HepG2 (cell line): ENCODE results near the gene LEAP2. TPM values are rescaled to one million over a fixed set of nuclear protein-coding genes. Genes with fewer than 3 reads are reported as not detected.

Source experiments
- ELF1 ChIP-seq: sonication (generic); formaldehyde crosslinking; IDR thresholded peaks from 2 replicates; pipeline ENCODE4 v1.4.0; 2020; ENCODE audit warnings: missing genetic modification reagents
- FOXP1 ChIP-seq, 2 experiments: fragments of 450-650 bp in 1 of 2; IDR thresholded peaks; 2 replicates each; pipeline ENCODE4 v1.6.1; 2017 to 2018; ENCODE audit warnings: antibody characterized with exemption in 1 of 2
- HNRNPLL ChIP-seq: fragments of 200-400 bp; formaldehyde crosslinking; IDR thresholded peaks from 2 replicates; pipeline ENCODE4 v1.6.1; 2017; ENCODE audit warnings: mild to moderate bottlenecking, low read depth, low read length; ENCODE audit not compliant: poor library complexity, severe bottlenecking
- NCOR1 ChIP-seq: fragments of 200-600 bp; sonication (generic); IDR thresholded peaks from 2 replicates; pipeline ENCODE4 v1.7.0; 2017; ENCODE audit warnings: antibody characterized with exemption, low read length, borderline replicate concordance
- NFYC ChIP-seq: IDR thresholded peaks from 2 replicates; pipeline ENCODE4 v1.6.1; 2016; ENCODE audit warnings: missing genetic modification reagents, missing compliant biosample characterization
- NPAS2 ChIP-seq: sonication (generic); formaldehyde crosslinking; IDR thresholded peaks from 2 replicates; pipeline ENCODE4 v1.8.0; 2022; ENCODE audit warnings: mild to moderate bottlenecking, missing genetic modification reagents, borderline replicate concordance
- PCBP2 ChIP-seq: fragments of 200-400 bp; formaldehyde crosslinking; optimal IDR thresholded peaks from 2 replicates; pipeline ENCODE3; 2018; ENCODE audit warnings: low read length, low read depth; ENCODE audit not compliant: poor library complexity, severe bottlenecking
- SAP130 ChIP-seq: IDR thresholded peaks from 2 replicates; pipeline ENCODE4 v1.6.1; 2016; ENCODE audit warnings: low read depth
- TOE1 ChIP-seq: sonication (generic); formaldehyde crosslinking; IDR thresholded peaks from 2 replicates; pipeline ENCODE4 v1.4.0; 2020; ENCODE audit warnings: mild to moderate bottlenecking, missing genetic modification reagents
- ZNF263 ChIP-seq: sonication (generic); formaldehyde crosslinking; IDR thresholded peaks from 2 replicates; pipeline ENCODE4 v1.4.0; 2020; ENCODE audit warnings: missing genetic modification reagents
- ZNF414 ChIP-seq: sonication (generic); formaldehyde crosslinking; IDR thresholded peaks from 2 replicates; pipeline ENCODE4 v1.5.0; 2020; ENCODE audit warnings: missing genetic modification reagents
- ZNF446 ChIP-seq: sonication (generic); formaldehyde crosslinking; IDR thresholded peaks from 2 replicates; pipeline ENCODE4 v1.5.0; 2020; ENCODE audit warnings: mild to moderate bottlenecking, missing genetic modification reagents
- ZNF7 ChIP-seq: IDR thresholded peaks from 2 replicates; pipeline ENCODE4 v1.6.1; 2016; ENCODE audit warnings: missing biosample characterization, missing genetic modification reagents
- ZNF780A ChIP-seq: sonication (generic); formaldehyde crosslinking; IDR thresholded peaks from 2 replicates; pipeline ENCODE4 v1.8.0; 2022; ENCODE audit warnings: mild to moderate bottlenecking, missing genetic modification reagents, moderate library complexity
- polyA plus RNA-seq, 8 experiments: library from polyadenylated mRNA; depleted of rRNA in 3 of 8; stranded (reverse) in 7 of 8; unstranded in 1 of 8; fragments of >200 nt; fragmentation: Illumina TruSeq in 4 of 8; extraction: Trizol in 4 of 8; gene quantifications; 2 replicates each; pipeline versions ENCODE4 v1.2.1 to v1.2.3, GENCODE V29; 2011 to 2016; ENCODE audit warnings: low read depth in 4 of 8, missing spikeins in 1 of 8, mixed read lengths in 1 of 8; ENCODE audit not compliant: insufficient read depth in 1 of 8
- total RNA-seq, 5 experiments: library from RNA; depleted of rRNA; stranded (reverse); fragments of >200 nt; fragmentation: Illumina TruSeq; extraction: Trizol; gene quantifications; 2 replicates each; pipeline ENCODE4 v1.2.3, GENCODE V29; 2016; ENCODE audit warnings: low read depth in 1 of 5
- TF ChIP-seq, protein P1 (sequence below): sonication (generic); formaldehyde crosslinking; IDR thresholded peaks from 2 replicates; pipeline ENCODE4 v1.4.0; 2020; ENCODE audit warnings: missing genetic modification reagents
- TF ChIP-seq, protein P2 (sequence below): sonication (generic); formaldehyde crosslinking; IDR thresholded peaks from 2 replicates; pipeline ENCODE4 v1.9.0; 2021; ENCODE audit warnings: mild to moderate bottlenecking, missing genetic modification reagents
- TF ChIP-seq, protein P3 (sequence below): sonication (generic); formaldehyde crosslinking; IDR thresholded peaks from 2 replicates; pipeline ENCODE4 v1.4.0; 2020; ENCODE audit warnings: missing genetic modification reagents
- TF ChIP-seq, protein P4 (sequence below): sonication (generic); formaldehyde crosslinking; IDR thresholded peaks from 2 replicates; pipeline ENCODE4 v1.5.1; 2020; ENCODE audit warnings: missing genetic modification reagents, mild to moderate bottlenecking, borderline replicate concordance

The LEAP2 gene
- total and polyA plus RNA-seq, 2 of the 13 experiments (the other 11 are each of a cell fraction or from before 2014, with no cell fraction given) = 23.9 to 51.9 TPM

GRCh38 chr5:132876020-132876759 lies 2.7 kb downstream of the LEAP2 start (continued):
- TF ChIP-seq ZNF414 (CRISPR knock-in tag) = no peak
- TF ChIP-seq, protein P1, sequence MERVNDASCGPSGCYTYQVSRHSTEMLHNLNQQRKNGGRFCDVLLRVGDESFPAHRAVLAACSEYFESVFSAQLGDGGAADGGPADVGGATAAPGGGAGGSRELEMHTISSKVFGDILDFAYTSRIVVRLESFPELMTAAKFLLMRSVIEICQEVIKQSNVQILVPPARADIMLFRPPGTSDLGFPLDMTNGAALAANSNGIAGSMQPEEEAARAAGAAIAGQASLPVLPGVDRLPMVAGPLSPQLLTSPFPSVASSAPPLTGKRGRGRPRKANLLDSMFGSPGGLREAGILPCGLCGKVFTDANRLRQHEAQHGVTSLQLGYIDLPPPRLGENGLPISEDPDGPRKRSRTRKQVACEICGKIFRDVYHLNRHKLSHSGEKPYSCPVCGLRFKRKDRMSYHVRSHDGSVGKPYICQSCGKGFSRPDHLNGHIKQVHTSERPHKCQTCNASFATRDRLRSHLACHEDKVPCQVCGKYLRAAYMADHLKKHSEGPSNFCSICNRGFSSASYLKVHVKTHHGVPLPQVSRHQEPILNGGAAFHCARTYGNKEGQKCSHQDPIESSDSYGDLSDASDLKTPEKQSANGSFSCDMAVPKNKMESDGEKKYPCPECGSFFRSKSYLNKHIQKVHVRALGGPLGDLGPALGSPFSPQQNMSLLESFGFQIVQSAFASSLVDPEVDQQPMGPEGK (CRISPR knock-in tag) = peak; percentile 45; the same call in 1 of the 2 replicates
- TF ChIP-seq NPAS2 = no peak
- TF ChIP-seq ZNF263 (CRISPR knock-in tag) = no peak
- no peak for TF ChIP-seq FOXP1 (IDR thresholded peaks at IDR 0.05)
- peak; percentile 9; the same call in 1 of the 2 replicates for TF ChIP-seq FOXP1 (CRISPR knock-in tag; IDR thresholded peaks at IDR 0.05)
- peak; percentile 55 for TF ChIP-seq SAP130 (CRISPR knock-in tag)
- TF ChIP-seq, protein P2, sequence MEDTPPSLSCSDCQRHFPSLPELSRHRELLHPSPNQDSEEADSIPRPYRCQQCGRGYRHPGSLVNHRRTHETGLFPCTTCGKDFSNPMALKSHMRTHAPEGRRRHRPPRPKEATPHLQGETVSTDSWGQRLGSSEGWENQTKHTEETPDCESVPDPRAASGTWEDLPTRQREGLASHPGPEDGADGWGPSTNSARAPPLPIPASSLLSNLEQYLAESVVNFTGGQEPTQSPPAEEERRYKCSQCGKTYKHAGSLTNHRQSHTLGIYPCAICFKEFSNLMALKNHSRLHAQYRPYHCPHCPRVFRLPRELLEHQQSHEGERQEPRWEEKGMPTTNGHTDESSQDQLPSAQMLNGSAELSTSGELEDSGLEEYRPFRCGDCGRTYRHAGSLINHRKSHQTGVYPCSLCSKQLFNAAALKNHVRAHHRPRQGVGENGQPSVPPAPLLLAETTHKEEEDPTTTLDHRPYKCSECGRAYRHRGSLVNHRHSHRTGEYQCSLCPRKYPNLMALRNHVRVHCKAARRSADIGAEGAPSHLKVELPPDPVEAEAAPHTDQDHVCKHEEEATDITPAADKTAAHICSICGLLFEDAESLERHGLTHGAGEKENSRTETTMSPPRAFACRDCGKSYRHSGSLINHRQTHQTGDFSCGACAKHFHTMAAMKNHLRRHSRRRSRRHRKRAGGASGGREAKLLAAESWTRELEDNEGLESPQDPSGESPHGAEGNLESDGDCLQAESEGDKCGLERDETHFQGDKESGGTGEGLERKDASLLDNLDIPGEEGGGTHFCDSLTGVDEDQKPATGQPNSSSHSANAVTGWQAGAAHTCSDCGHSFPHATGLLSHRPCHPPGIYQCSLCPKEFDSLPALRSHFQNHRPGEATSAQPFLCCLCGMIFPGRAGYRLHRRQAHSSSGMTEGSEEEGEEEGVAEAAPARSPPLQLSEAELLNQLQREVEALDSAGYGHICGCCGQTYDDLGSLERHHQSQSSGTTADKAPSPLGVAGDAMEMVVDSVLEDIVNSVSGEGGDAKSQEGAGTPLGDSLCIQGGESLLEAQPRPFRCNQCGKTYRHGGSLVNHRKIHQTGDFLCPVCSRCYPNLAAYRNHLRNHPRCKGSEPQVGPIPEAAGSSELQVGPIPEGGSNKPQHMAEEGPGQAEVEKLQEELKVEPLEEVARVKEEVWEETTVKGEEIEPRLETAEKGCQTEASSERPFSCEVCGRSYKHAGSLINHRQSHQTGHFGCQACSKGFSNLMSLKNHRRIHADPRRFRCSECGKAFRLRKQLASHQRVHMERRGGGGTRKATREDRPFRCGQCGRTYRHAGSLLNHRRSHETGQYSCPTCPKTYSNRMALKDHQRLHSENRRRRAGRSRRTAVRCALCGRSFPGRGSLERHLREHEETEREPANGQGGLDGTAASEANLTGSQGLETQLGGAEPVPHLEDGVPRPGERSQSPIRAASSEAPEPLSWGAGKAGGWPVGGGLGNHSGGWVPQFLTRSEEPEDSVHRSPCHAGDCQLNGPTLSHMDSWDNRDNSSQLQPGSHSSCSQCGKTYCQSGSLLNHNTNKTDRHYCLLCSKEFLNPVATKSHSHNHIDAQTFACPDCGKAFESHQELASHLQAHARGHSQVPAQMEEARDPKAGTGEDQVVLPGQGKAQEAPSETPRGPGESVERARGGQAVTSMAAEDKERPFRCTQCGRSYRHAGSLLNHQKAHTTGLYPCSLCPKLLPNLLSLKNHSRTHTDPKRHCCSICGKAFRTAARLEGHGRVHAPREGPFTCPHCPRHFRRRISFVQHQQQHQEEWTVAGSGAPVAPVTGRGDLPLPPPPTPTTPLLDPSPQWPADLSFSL (CRISPR knock-in tag) = no peak
- TF ChIP-seq HNRNPLL = no peak
- no peak for TF ChIP-seq ZNF446 (CRISPR knock-in tag)
- no peak for TF ChIP-seq PCBP2
- no peak for TF ChIP-seq NCOR1
- no peak for TF ChIP-seq ELF1 (CRISPR knock-in tag)
- TF ChIP-seq TOE1 (CRISPR knock-in tag) = no peak
- TF ChIP-seq, protein P3, sequence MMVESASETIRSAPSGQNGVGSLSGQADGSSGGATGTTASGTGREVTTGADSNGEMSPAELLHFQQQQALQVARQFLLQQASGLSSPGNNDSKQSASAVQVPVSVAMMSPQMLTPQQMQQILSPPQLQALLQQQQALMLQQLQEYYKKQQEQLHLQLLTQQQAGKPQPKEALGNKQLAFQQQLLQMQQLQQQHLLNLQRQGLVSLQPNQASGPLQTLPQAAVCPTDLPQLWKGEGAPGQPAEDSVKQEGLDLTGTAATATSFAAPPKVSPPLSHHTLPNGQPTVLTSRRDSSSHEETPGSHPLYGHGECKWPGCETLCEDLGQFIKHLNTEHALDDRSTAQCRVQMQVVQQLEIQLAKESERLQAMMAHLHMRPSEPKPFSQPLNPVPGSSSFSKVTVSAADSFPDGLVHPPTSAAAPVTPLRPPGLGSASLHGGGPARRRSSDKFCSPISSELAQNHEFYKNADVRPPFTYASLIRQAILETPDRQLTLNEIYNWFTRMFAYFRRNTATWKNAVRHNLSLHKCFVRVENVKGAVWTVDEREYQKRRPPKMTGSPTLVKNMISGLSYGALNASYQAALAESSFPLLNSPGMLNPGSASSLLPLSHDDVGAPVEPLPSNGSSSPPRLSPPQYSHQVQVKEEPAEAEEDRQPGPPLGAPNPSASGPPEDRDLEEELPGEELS (CRISPR knock-in tag) = no peak
- TF ChIP-seq ZNF7 (CRISPR knock-in tag) = no peak
- TF ChIP-seq, protein P4, sequence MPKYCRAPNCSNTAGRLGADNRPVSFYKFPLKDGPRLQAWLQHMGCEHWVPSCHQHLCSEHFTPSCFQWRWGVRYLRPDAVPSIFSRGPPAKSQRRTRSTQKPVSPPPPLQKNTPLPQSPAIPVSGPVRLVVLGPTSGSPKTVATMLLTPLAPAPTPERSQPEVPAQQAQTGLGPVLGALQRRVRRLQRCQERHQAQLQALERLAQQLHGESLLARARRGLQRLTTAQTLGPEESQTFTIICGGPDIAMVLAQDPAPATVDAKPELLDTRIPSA (CRISPR knock-in tag) = no peak
- no peak for TF ChIP-seq NFYC (CRISPR knock-in tag)
- no peak for TF ChIP-seq ZNF780A
